Neural cell (in vitro differentiated cells): Measurements from ENCODE around the gene KLHL9. TPM values are rescaled to one million over a fixed set of nuclear protein-coding genes. Genes with fewer than 3 reads are reported as not detected.

Source experiments
- H2AFZ ChIP-seq: fragments of 200-600, 300-800 bp; sonication (generic), shearing (Covaris generic); 2 replicates; pipeline ENCODE4 v1.6.0; 2014; ENCODE audit warnings: low read depth, mild to moderate bottlenecking, antibody characterized with exemption, low read length, moderate library complexity
- H3F3A ChIP-seq: fragments of 200-600 bp; shearing (Covaris generic); 2 replicates; pipeline ENCODE4 v1.6.1; 2016; ENCODE audit warnings: mild to moderate bottlenecking, moderate library complexity, mixed read lengths, antibody characterized with exemption, low read length; ENCODE audit not compliant: insufficient read depth, poor library complexity, severe bottlenecking
- H3K27ac ChIP-seq: fragments of 200-600, 300-800 bp; sonication (generic), shearing (Covaris generic); 2 replicates; pipeline ENCODE4 v1.5.1; 2014; ENCODE audit warnings: mild to moderate bottlenecking, low read length, moderate library complexity
- H3K27me3 ChIP-seq: fragments of 300-800, 200-600 bp; sonication (generic), shearing (Covaris generic); 2 replicates; pipeline ENCODE4 v1.6.0; 2014; ENCODE audit warnings: mild to moderate bottlenecking, low read depth, low read length, moderate library complexity; ENCODE audit not compliant: insufficient read depth
- H3K36me3 ChIP-seq: fragments of 300-800, 200-600 bp; sonication (generic), shearing (Covaris generic); 2 replicates; pipeline ENCODE4 v1.5.1; 2014; ENCODE audit warnings: mild to moderate bottlenecking, antibody characterized with exemption, low read length, moderate library complexity; ENCODE audit not compliant: insufficient read depth
- H3K4me2 ChIP-seq: fragments of 300-800, 200-600 bp; sonication (generic), shearing (Covaris generic); 2 replicates; pipeline ENCODE4 v1.6.0; 2014; ENCODE audit warnings: mild to moderate bottlenecking, low read length
- H3K4me3 ChIP-seq: fragments of 300-800, 200-600 bp; sonication (generic), shearing (Covaris generic); 2 replicates; pipeline ENCODE4 v1.5.1; 2014; ENCODE audit warnings: mild to moderate bottlenecking, low read length, moderate library complexity
- H3K79me2 ChIP-seq: fragments of 200-600 bp; shearing (Covaris generic); replicated peaks from 2 replicates; pipeline ENCODE4 v1.6.0; 2014; ENCODE audit warnings: mild to moderate bottlenecking, low read length, moderate library complexity; ENCODE audit not compliant: insufficient read depth
- H3K9ac ChIP-seq: fragments of 300-800, 200-600 bp; sonication (generic), shearing (Covaris generic); 2 replicates; pipeline ENCODE4 v1.6.1; 2016; ENCODE audit warnings: mild to moderate bottlenecking, low read length, mixed read lengths
- H3K9me2 ChIP-seq: fragments of 200-600 bp; shearing (Covaris generic); 2 replicates; pipeline ENCODE4 v1.6.1; 2016; ENCODE audit warnings: mild to moderate bottlenecking, low read length, mixed read lengths; ENCODE audit not compliant: insufficient read depth
- H3K9me3 ChIP-seq: fragments of 200-600, 300-800 bp; sonication (generic), shearing (Covaris generic); 2 replicates; pipeline ENCODE4 v1.6.1; 2016; ENCODE audit warnings: mild to moderate bottlenecking, mixed run types, low read length, moderate library complexity, mixed read lengths
- H4K20me1 ChIP-seq: fragments of 200-600 bp; shearing (Covaris generic); 2 replicates; pipeline ENCODE4 v1.6.1; 2016; ENCODE audit warnings: mild to moderate bottlenecking, mixed run types; ENCODE audit not compliant: insufficient read depth
- EZH2 ChIP-seq: fragments of 200-600, 300-800 bp; shearing (Covaris generic), sonication (generic); IDR thresholded peaks from 2 replicates; pipeline ENCODE4 v1.6.1; 2014; ENCODE audit warnings: antibody characterized with exemption, low read length, borderline replicate concordance, mild to moderate bottlenecking; ENCODE audit not compliant: insufficient read depth, poor library complexity, severe bottlenecking
- MXI1 ChIP-seq: fragments of 450-650 bp; conservative IDR thresholded peaks from 2 replicates; pipeline ENCODE4 v1.6.1; 2014; ENCODE audit warnings: antibody characterized with exemption, mild to moderate bottlenecking; ENCODE audit not compliant: poor library complexity, severe bottlenecking
- POLR2AphosphoS5 ChIP-seq: IDR thresholded peaks from 2 replicates; pipeline ENCODE4 v1.6.1; 2012
- SMC3 ChIP-seq: fragments of 450-650 bp; conservative IDR thresholded peaks from 2 replicates; pipeline ENCODE4 v1.6.1; 2014; ENCODE audit warnings: antibody characterized with exemption, mild to moderate bottlenecking, moderate library complexity; ENCODE audit not compliant: poor library complexity
- TAF1 ChIP-seq: IDR thresholded peaks from 2 replicates; pipeline ENCODE4 v1.6.1; 2012; ENCODE audit warnings: low read depth
- polyA plus RNA-seq: library from polyadenylated mRNA; depleted of rRNA; stranded (reverse); fragments of >200 nt; gene quantifications from 2 replicates; pipeline ENCODE4 v1.2.3, GENCODE V29; 2014
- TF ChIP-seq, protein P1 (sequence below): fragments of 450-650 bp; IDR thresholded peaks from 2 replicates; pipeline ENCODE4 v1.5.1; 2014; ENCODE audit warnings: antibody characterized with exemption, mild to moderate bottlenecking, moderate library complexity; ENCODE audit not compliant: poor library complexity, severe bottlenecking
- TF ChIP-seq, protein P2 (sequence below): IDR thresholded peaks from 2 replicates; pipeline ENCODE4 v1.6.1; 2012; ENCODE audit warnings: borderline replicate concordance

Gene KLHL9
- polyA plus RNA-seq, 1 donor from 2014 or later, result 40.9 TPM

DNA sequence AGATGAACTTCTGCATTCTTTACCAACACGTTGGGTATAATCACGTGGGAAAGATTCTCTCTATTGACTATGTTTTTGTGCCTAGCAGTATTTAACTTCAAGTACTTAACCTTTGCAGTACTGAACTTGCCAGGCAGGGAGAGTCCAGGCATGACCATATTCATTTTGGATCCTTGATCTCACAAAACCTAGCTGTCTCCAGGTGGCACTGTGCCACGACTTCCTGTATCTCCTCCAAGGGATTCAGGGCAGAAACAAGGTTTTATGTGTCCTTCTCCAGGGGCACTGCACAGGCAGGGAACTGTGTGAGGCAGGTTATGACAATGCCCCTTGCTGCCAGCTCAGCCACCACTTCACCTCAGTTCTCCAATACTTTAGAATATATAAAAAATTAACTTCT lies 18.3 kb downstream of the KLHL9 start:
- no peak overlapping the region for H3K9ac ChIP-seq
- no peaks in the 10 kb centered on the region for H3F3A ChIP-seq
- H3K9me2 ChIP-seq, result no peaks in the 10 kb centered on the region
- H3K9me3 ChIP-seq, result no peaks in the 10 kb centered on the region
- TF ChIP-seq, protein P1, sequence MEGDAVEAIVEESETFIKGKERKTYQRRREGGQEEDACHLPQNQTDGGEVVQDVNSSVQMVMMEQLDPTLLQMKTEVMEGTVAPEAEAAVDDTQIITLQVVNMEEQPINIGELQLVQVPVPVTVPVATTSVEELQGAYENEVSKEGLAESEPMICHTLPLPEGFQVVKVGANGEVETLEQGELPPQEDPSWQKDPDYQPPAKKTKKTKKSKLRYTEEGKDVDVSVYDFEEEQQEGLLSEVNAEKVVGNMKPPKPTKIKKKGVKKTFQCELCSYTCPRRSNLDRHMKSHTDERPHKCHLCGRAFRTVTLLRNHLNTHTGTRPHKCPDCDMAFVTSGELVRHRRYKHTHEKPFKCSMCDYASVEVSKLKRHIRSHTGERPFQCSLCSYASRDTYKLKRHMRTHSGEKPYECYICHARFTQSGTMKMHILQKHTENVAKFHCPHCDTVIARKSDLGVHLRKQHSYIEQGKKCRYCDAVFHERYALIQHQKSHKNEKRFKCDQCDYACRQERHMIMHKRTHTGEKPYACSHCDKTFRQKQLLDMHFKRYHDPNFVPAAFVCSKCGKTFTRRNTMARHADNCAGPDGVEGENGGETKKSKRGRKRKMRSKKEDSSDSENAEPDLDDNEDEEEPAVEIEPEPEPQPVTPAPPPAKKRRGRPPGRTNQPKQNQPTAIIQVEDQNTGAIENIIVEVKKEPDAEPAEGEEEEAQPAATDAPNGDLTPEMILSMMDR, result no peak
- no peak overlapping the region for H3K4me2 ChIP-seq
- no peak overlapping the region for H3K27ac ChIP-seq
- no peaks in the 10 kb centered on the region for H3K79me2 ChIP-seq
- no peak overlapping the region for H2AFZ ChIP-seq
- H3K36me3 ChIP-seq, result no peaks in the 10 kb centered on the region
- no peak overlapping the region for H3K4me3 ChIP-seq
- no peaks in the 10 kb centered on the region for H3K27me3 ChIP-seq
- H4K20me1 ChIP-seq, result no peaks in the 10 kb centered on the region

DNA sequence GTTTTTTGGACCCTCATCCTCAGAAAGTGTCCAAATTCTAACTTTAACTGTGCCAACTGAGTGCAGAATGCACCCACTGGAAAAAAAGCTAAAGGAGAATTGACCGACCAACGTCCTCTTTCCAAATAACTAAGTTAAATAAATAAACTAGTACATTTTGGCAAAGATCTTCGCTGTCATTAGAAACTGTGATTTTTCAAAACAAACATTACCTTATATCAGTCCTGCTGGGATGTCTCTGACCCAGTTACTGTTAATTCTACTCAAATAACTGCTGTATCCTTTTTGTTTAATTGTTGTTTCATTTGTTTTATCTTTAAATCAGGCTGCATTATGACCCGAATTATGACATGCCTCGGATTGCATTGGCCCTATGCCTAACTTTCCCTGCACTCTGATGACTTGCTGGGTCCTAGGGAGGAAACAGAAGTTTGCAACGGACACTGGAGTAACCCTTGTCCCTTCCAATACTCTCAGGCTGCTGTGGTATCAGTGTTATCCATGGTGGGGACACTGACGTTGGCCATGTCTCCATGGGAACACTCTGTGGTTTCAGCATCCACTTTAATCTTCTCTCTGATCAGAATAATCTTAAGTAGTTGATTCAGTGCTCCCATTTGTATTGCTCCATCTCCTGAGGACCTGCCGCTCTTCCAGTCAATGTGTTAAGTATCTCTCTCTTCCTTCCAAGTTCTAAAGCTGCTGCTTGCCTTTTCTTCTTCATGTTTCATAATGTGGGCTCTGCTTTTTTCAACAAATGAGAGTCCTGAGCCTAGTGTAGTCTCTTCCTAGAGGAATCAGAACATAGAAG lies 19.0 kb downstream of the KLHL9 start:
- TF ChIP-seq EZH2, result no peak
- TF ChIP-seq, protein P1, result no peak
- TF ChIP-seq MXI1, result no peak
- no peak for TF ChIP-seq SMC3
- TF ChIP-seq TAF1, result no peak
- TF ChIP-seq, protein P2, sequence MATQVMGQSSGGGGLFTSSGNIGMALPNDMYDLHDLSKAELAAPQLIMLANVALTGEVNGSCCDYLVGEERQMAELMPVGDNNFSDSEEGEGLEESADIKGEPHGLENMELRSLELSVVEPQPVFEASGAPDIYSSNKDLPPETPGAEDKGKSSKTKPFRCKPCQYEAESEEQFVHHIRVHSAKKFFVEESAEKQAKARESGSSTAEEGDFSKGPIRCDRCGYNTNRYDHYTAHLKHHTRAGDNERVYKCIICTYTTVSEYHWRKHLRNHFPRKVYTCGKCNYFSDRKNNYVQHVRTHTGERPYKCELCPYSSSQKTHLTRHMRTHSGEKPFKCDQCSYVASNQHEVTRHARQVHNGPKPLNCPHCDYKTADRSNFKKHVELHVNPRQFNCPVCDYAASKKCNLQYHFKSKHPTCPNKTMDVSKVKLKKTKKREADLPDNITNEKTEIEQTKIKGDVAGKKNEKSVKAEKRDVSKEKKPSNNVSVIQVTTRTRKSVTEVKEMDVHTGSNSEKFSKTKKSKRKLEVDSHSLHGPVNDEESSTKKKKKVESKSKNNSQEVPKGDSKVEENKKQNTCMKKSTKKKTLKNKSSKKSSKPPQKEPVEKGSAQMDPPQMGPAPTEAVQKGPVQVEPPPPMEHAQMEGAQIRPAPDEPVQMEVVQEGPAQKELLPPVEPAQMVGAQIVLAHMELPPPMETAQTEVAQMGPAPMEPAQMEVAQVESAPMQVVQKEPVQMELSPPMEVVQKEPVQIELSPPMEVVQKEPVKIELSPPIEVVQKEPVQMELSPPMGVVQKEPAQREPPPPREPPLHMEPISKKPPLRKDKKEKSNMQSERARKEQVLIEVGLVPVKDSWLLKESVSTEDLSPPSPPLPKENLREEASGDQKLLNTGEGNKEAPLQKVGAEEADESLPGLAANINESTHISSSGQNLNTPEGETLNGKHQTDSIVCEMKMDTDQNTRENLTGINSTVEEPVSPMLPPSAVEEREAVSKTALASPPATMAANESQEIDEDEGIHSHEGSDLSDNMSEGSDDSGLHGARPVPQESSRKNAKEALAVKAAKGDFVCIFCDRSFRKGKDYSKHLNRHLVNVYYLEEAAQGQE, result no peak
- TF ChIP-seq POLR2AphosphoS5, result no peak
- Histone ChIP-seq H3K4me3 (no peak overlapping the region), H3K4me2 (no peak overlapping the region), H3K27me3 (no peaks in the 10 kb centered on the region), H3K9me2 (no peaks in the 10 kb centered on the region), H2AFZ (no peak overlapping the region), H3F3A (no peaks in the 10 kb centered on the region), H4K20me1 (no peaks in the 10 kb centered on the region), H3K9me3 (no peaks in the 10 kb centered on the region), H3K79me2 (no peaks in the 10 kb centered on the region), H3K9ac (no peak overlapping the region), H3K36me3 (no peaks in the 10 kb centered on the region), H3K27ac (no peak overlapping the region)
